ENCODE measurements around the gene C19orf85.
A peak's percentile ranks its signal among the peaks of the same experiment; 100 is the strongest.

C19orf85 gene

GRCh38 chr19:55446060-55446459, 18.5 kb downstream of the C19orf85 start (continued):
- TF ChIP-seq ZNF112 (tag by site-specific recombination; IDR thresholded peaks at IDR 0.05) = no peak
- TF ChIP-seq ZNF530 (tag by site-specific recombination; IDR thresholded peaks at IDR 0.05; ENCODE audit: low read depth) = no peak

GRCh38 chr19:55444646-55445045, 19.9 kb downstream of the C19orf85 start:
- Histone ChIP-seq H3K9me3 (ENCODE audit: control insufficient read depth, insufficient read depth, low read depth, low read length) (no peaks in the 10 kb centered on the region), H3K27ac (ENCODE audit: extremely low read depth, low read depth, low read length) (no peak overlapping the region), H3K4me3 (ENCODE audit: low read depth, low read length) (no peak overlapping the region), H3K36me3 (ENCODE audit: control insufficient read depth in 2 of 2, insufficient read depth in 1 of 2, low read length in 2 of 2) (no peaks in the 10 kb centered on the region), H3K4me1 (ENCODE audit: control insufficient read depth, insufficient read depth, low read length) (0 out of 2 replicates have a peak, but pooled peaks cover 3% of the 10 kb centered on the region)
- TF ChIP-seq ZBTB6 (tag by site-specific recombination; IDR thresholded peaks at IDR 0.05) (peak; percentile 35; the same call in 1 of the 2 replicates), ZNF677 (tag by site-specific recombination; IDR thresholded peaks at IDR 0.05) (no peak)
- ChIA-PET POLR2A (interaction anchor here (0.6 to 1.3 kb wide), 4 partner anchors 32 to 294 kb away, joined by 3 to 6 read pairs (median 4); partner anchors contain the start of genes KMT5C and ZNF628), CTCF (interaction anchor here (0.6 to 2.0 kb wide), 5 partner anchors 9 to 143 kb away, joined by 3 to 10 read pairs (median 4); no protein-coding TSS in a partner anchor)

- Histone ChIP-seq H3K9me3 (ENCODE audit: control insufficient read depth, insufficient read depth, low read depth, low read length) (no peaks in the 10 kb centered on the region), H3K4me1 (ENCODE audit: control insufficient read depth, insufficient read depth, low read length) (0 out of 2 replicates have a peak, but pooled peaks cover 3% of the 10 kb centered on the region), H3K4me3 (ENCODE audit: low read depth, low read length) (no peak overlapping the region), H3K27ac (ENCODE audit: extremely low read depth, low read depth, low read length) (no peak overlapping the region), H3K36me3 (ENCODE audit: control insufficient read depth in 2 of 2, insufficient read depth in 1 of 2, low read length in 2 of 2) (no peaks in the 10 kb centered on the region)
- 0 out of 2 replicates have a peak, but pooled peaks have one; percentile 17 for TF ChIP-seq ZIC2 (tag by site-specific recombination; IDR thresholded peaks at IDR 0.05)
- 0 out of 2 replicates have a peak, but pooled peaks have one; percentile 35 for TF ChIP-seq ZBTB48 (tag by site-specific recombination; IDR thresholded peaks at IDR 0.05)
- TF ChIP-seq ZNF112 (tag by site-specific recombination; IDR thresholded peaks at IDR 0.05) = no peak
- ChIA-PET POLR2A (interaction anchor here (0.6 to 1.3 kb wide), 5 partner anchors 10 to 293 kb away, joined by 3 to 6 read pairs (median 4); partner anchors contain the start of genes KMT5C and ZNF628), CTCF (interaction anchor here (0.6 to 2.0 kb wide), 5 partner anchors 10 to 142 kb away, joined by 3 to 10 read pairs (median 4); no protein-coding TSS in a partner anchor)
Observed at GRCh38 chr19:55443824-55444480, 20.6 kb downstream of the C19orf85 start.

GRCh38 chr19:55443045-55443823, 21.3 kb downstream of the C19orf85 start, which contains the start of gene SHISA7:
SHISA7 (minus strand) TSS chr19:55443300; CDS start chr19:55442863, 437 bp downstream.
- Histone ChIP-seq H3K27ac (ENCODE audit: extremely low read depth, low read depth, low read length) (no peak within 1 kb of the TSS), H3K4me1 (ENCODE audit: control insufficient read depth, insufficient read depth, low read length) (0 out of 2 replicates have a peak, but pooled peaks cover 3% of the 10 kb centered on the region), H3K9me3 (ENCODE audit: control insufficient read depth, insufficient read depth, low read depth, low read length) (no peaks in the 10 kb centered on the region), H3K4me3 (ENCODE audit: low read depth, low read length) (0 out of 2 replicates have a peak within 1 kb of the TSS, but pooled peaks have one; percentile 3), H3K36me3 (ENCODE audit: control insufficient read depth in 2 of 2, insufficient read depth in 1 of 2, low read length in 2 of 2) (no peaks in the 10 kb centered on the region)
- POLR2A ChIA-PET = interaction anchor here (0.6 to 1.3 kb wide), 2 partner anchors 10 to 33 kb away, joined by 3 to 4 read pairs; partner anchors contain the start of gene ZNF628
- CTCF ChIA-PET = interaction anchor here (1.7 kb wide), 1 partner anchor 26 kb away, joined by 10 read pairs; no protein-coding TSS in a partner anchor
- TF ChIP-seq ZNF214 (tag by site-specific recombination; IDR thresholded peaks at IDR 0.05; ENCODE audit: borderline replicate concordance) = no peak
- no peak for TF ChIP-seq ZNF600 (tag by site-specific recombination; IDR thresholded peaks at IDR 0.05)
- no peak for TF ChIP-seq ZNF423 (tag by site-specific recombination; IDR thresholded peaks at IDR 0.05)
- TF ChIP-seq ZNF521 (tag by site-specific recombination; IDR thresholded peaks at IDR 0.05) = no peak
- no peak for TF ChIP-seq ZNF621 (tag by site-specific recombination; IDR thresholded peaks at IDR 0.05)
- no peak for TF ChIP-seq ZNF777 (tag by site-specific recombination; IDR thresholded peaks at IDR 0.05; ENCODE audit: borderline replicate concordance)
- no peak for TF ChIP-seq ZNF596 (tag by site-specific recombination; IDR thresholded peaks at IDR 0.05)
- TF ChIP-seq ZNF23 (tag by site-specific recombination; IDR thresholded peaks at IDR 0.05; ENCODE audit: borderline replicate concordance) = no peak
- peak; percentile 89 for TF ChIP-seq SCRT2 (tag by site-specific recombination; IDR thresholded peaks at IDR 0.05)
- TF ChIP-seq ZNF324 (tag by site-specific recombination; IDR thresholded peaks at IDR 0.05) = no peak
- TF ChIP-seq KLF10 (tag by site-specific recombination; IDR thresholded peaks at IDR 0.05) = no peak
- peak; percentile 43 for TF ChIP-seq SP2 (tag by site-specific recombination; IDR thresholded peaks at IDR 0.05)
- TF ChIP-seq HOXC10 (CRISPR knock-in tag; IDR thresholded peaks at IDR 0.05) = no peak
- TF ChIP-seq ZNF19 (tag by site-specific recombination; IDR thresholded peaks at IDR 0.05; ENCODE audit: low read depth) = no peak
- TF ChIP-seq ZNF658 (tag by site-specific recombination; IDR thresholded peaks at IDR 0.05) = no peak
- TF ChIP-seq TCF7L2 (IDR thresholded peaks at IDR 0.05; ENCODE audit: borderline replicate concordance, low read depth, low read length) = no peak
- TF ChIP-seq SP3 (tag by site-specific recombination; IDR thresholded peaks at IDR 0.05) = peak; percentile 84
- TF ChIP-seq ZNF629 (tag by site-specific recombination; IDR thresholded peaks at IDR 0.05) = no peak
- TF ChIP-seq ZNF169 (tag by site-specific recombination; IDR thresholded peaks at IDR 0.05) = no peak
- TF ChIP-seq ZNF555 (tag by site-specific recombination; conservative IDR thresholded peaks at IDR 0.05) = no peak
- peak; percentile 65 for TF ChIP-seq ZBTB17 (tag by site-specific recombination; IDR thresholded peaks at IDR 0.05)
- TF ChIP-seq ZNF571 (tag by site-specific recombination; IDR thresholded peaks at IDR 0.05) = no peak
- no peak for TF ChIP-seq ZNF837 (tag by site-specific recombination; IDR thresholded peaks at IDR 0.05)
